Parathyroid adenoma (tissue), 2 donors: ENCODE measurements around the gene GRIK1.

Source experiments
- H2AFZ ChIP-seq: fragments of 300-600 bp; sonication (generic); one replicate; pipeline ENCODE4 v1.7.0; 2017; ENCODE audit warnings: antibody characterized with exemption, mild to moderate bottlenecking
- H3K27ac ChIP-seq: fragments of 300-600 bp; sonication (generic); one replicate; pipeline ENCODE4 v1.7.0; 2017
- H3K27me3 ChIP-seq: fragments of 300-600 bp; sonication (generic); one replicate; pipeline ENCODE4 v1.7.0; 2017; ENCODE audit warnings: low read length; ENCODE audit not compliant: control insufficient read depth, insufficient read depth
- H3K36me3 ChIP-seq: fragments of 300-600 bp; sonication (generic); one replicate; pipeline ENCODE4 v1.7.0; 2017; ENCODE audit warnings: low read length; ENCODE audit not compliant: control insufficient read depth, insufficient read depth
- H3K4me1 ChIP-seq: fragments of 300-600 bp; sonication (generic); one replicate; pipeline ENCODE4 v1.7.0; 2017; ENCODE audit warnings: control low read depth
- H3K4me2 ChIP-seq: fragments of 300-600 bp; sonication (generic); one replicate; pipeline ENCODE4 v1.7.0; 2017; ENCODE audit warnings: low read length
- H3K4me3 ChIP-seq: fragments of 300-600 bp; sonication (generic); one replicate; pipeline ENCODE4 v1.7.0; 2017; ENCODE audit warnings: low read depth, low read length
- H3K79me2 ChIP-seq: fragments of 300-600 bp; sonication (generic); one replicate; pipeline ENCODE4 v1.7.0; 2017; ENCODE audit warnings: control low read depth
- H3K9ac ChIP-seq: fragments of 300-600 bp; sonication (generic); one replicate; pipeline ENCODE4 v1.7.0; 2017; ENCODE audit warnings: mild to moderate bottlenecking
- H3K9me3 ChIP-seq: fragments of 300-600 bp; sonication (generic); one replicate; pipeline ENCODE4 v1.7.0; 2017; ENCODE audit warnings: low read length; ENCODE audit not compliant: control insufficient read depth
- TF ChIP-seq, protein P1 (sequence below): fragments of 300-600 bp; sonication (generic); IDR thresholded peaks from one replicate; pipeline ENCODE4 v1.7.0; 2017; ENCODE audit warnings: antibody characterized with exemption, mild to moderate bottlenecking
- donor health status: primary hyperparathyroidism.

GRIK1 gene

DNA sequence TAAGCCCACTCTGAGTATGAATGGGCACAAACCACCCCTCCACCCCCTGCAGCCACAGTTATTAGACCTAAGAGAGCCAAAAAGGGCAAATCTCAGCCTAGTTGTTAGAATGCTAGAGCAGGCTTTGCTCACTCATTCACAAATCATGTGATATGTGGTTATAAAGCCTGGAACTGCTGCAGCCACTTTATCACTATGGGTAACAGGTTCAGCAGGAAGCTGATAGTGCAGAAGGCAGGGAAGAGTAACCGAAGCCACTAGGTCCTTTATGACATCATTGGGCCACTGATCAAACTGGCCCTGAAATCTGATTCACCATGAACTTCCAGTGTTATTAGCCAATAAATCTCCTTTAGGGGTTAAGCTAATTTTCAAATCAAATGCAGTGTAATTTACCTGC, 134.7 kb downstream of the GRIK1 start:
- Histone ChIP-seq H3K4me3 (no peak overlapping the region), H3K9me3 (no peaks in the 10 kb centered on the region), H3K27ac (no peak overlapping the region), H3K27me3 (no peaks in the 10 kb centered on the region), H3K9ac (no peak overlapping the region), H3K79me2 (no peaks in the 10 kb centered on the region), H3K4me1 (no peaks in the 10 kb centered on the region), H3K36me3 (no peaks in the 10 kb centered on the region), H3K4me2 (no peak overlapping the region), H2AFZ (no peak overlapping the region)
- TF ChIP-seq, protein P1, sequence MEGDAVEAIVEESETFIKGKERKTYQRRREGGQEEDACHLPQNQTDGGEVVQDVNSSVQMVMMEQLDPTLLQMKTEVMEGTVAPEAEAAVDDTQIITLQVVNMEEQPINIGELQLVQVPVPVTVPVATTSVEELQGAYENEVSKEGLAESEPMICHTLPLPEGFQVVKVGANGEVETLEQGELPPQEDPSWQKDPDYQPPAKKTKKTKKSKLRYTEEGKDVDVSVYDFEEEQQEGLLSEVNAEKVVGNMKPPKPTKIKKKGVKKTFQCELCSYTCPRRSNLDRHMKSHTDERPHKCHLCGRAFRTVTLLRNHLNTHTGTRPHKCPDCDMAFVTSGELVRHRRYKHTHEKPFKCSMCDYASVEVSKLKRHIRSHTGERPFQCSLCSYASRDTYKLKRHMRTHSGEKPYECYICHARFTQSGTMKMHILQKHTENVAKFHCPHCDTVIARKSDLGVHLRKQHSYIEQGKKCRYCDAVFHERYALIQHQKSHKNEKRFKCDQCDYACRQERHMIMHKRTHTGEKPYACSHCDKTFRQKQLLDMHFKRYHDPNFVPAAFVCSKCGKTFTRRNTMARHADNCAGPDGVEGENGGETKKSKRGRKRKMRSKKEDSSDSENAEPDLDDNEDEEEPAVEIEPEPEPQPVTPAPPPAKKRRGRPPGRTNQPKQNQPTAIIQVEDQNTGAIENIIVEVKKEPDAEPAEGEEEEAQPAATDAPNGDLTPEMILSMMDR = no peak

DNA sequence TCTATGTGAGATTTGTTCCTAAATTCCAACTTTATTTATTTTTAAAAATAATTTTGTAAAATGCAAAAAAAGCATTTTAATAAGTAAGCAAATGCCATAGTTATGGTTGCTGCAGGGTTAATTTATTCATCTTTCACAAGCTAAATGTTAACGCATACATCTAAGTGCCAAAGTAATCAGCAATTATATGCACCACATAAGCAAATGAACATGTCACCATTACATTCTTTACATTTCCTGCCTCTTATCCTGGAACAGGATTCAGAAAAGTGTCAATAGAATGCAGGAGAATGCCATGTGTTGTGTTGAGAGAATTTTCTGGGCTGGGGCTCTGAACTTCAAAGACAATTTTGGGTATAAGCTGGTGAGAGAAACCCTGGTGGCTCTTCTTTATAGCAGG, 136.6 kb downstream of the GRIK1 start:
- H3K4me1 ChIP-seq = no peaks in the 10 kb centered on the region
- no peaks in the 10 kb centered on the region for H3K27me3 ChIP-seq
- no peak overlapping the region for H3K4me3 ChIP-seq
- H3K36me3 ChIP-seq = no peaks in the 10 kb centered on the region
- no peak overlapping the region for H3K9ac ChIP-seq
- H3K9me3 ChIP-seq = no peaks in the 10 kb centered on the region
- no peak overlapping the region for H2AFZ ChIP-seq
- H3K27ac ChIP-seq = no peak overlapping the region
- no peak overlapping the region for H3K4me2 ChIP-seq
- H3K79me2 ChIP-seq = no peaks in the 10 kb centered on the region
- TF ChIP-seq, protein P1 = no peak

DNA sequence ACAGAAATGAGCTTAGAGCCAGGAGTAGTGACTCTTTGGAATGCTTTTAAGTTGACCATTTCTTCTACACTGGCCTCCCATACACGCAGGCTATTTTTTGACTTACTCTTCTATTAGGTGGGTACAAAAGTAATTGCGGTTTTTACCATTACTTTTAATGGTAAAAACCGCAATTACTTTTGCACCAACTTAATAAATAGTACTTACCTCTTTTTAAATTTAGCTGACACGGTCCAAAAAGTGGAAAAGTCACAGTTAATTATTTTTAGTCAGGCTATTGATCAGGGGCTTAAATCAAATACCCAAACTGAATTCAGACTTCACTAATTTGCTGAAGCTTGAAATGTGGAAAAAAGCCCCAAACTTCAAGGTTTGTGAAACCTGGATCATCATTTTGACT, 138.7 kb downstream of the GRIK1 start:
- no peak overlapping the region for H3K4me2 ChIP-seq
- TF ChIP-seq, protein P1 = no peak
- no peaks in the 10 kb centered on the region for H3K9me3 ChIP-seq
- no peaks in the 10 kb centered on the region for H3K36me3 ChIP-seq
- H3K27me3 ChIP-seq = no peaks in the 10 kb centered on the region
- H3K9ac ChIP-seq = no peak overlapping the region
- no peak overlapping the region for H3K4me3 ChIP-seq
- H3K4me1 ChIP-seq = no peaks in the 10 kb centered on the region
- H3K79me2 ChIP-seq = no peaks in the 10 kb centered on the region
- no peak overlapping the region for H3K27ac ChIP-seq
- H2AFZ ChIP-seq = no peak overlapping the region

DNA sequence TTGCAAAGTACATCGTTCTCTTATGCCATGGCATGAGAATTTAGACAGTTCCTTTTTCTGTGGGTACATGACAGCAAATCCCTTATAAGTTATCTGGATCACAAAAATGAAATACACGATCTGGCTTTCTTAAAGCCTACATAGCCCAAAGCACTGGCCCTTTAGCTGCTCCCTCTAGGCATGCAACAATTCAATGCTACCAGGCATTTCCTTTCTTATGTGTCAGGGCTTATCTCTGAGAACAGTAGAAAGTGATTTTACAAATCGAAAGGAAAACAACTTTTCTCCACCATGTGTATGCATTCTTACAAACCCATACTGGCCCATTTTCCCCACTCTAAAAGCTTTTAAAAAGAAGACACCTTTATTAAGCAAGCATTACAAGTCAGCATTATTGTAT, 139.7 kb downstream of the GRIK1 start:
- Histone ChIP-seq H3K9me3 (no peaks in the 10 kb centered on the region), H3K4me2 (no peak overlapping the region), H3K4me1 (no peaks in the 10 kb centered on the region), H2AFZ (no peak overlapping the region), H3K4me3 (no peak overlapping the region), H3K79me2 (no peaks in the 10 kb centered on the region), H3K9ac (no peak overlapping the region), H3K27ac (no peak overlapping the region), H3K36me3 (no peaks in the 10 kb centered on the region), H3K27me3 (no peaks in the 10 kb centered on the region)
- TF ChIP-seq, protein P1 = no peak

DNA sequence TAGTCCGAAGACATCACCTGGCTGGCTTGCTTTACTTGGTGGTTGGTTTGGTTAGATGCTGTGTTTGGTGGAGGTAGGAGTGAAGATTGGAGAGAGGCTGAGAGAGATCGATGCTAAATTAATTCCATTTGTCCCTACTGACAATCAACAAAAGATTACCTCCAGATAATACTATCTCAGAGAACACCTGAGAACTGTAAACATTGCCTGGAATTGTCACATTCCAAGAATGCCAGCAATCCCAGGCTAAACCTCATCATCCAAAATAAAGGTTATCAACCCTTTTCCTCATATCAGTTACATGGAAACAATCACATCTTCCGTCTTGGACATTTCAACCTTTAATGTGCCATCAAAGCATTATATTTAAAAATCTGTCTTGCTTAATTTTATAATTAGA, 141.0 kb downstream of the GRIK1 start:
- H3K9me3 ChIP-seq = no peaks in the 10 kb centered on the region
- H3K27me3 ChIP-seq = no peaks in the 10 kb centered on the region
- no peaks in the 10 kb centered on the region for H3K4me1 ChIP-seq
- H3K9ac ChIP-seq = no peak overlapping the region
- no peak overlapping the region for H2AFZ ChIP-seq
- H3K4me2 ChIP-seq = no peak overlapping the region
- no peaks in the 10 kb centered on the region for H3K79me2 ChIP-seq
- no peaks in the 10 kb centered on the region for H3K36me3 ChIP-seq
- no peak overlapping the region for H3K27ac ChIP-seq
- TF ChIP-seq, protein P1 = no peak
- no peak overlapping the region for H3K4me3 ChIP-seq
